Fibroblast of skin of left biceps (primary cell): Measurements from ENCODE around the gene OSBPL3.

ENCODE experiments used
- DNase-seq, 2 experiments: peaks; one replicate each; pipeline ENCODE4 v3.0.0-alpha.2; 2013; ENCODE audit warnings: low read depth in 2 of 2

Gene OSBPL3

GRCh38 chr7:24979470-24979862, 512 bp downstream of the OSBPL3 start:
- peak in 1 of 2 experiments; percentile 21 for DNase-seq

GRCh38 chr7:24978843-24979469, 1.0 kb downstream of the OSBPL3 start:
- DNase-seq: no peak

GRCh38 chr7:24975644-24976260, 4.2 kb downstream of the OSBPL3 start:
- DNase-seq: no peak

GRCh38 chr7:24975172-24975571, 4.8 kb downstream of the OSBPL3 start:
- DNase-seq: no peak

- no peak for DNase-seq
Observed at GRCh38 chr7:24974026-24974832, 5.7 kb downstream of the OSBPL3 start.

GRCh38 chr7:24972991-24973390, 7.0 kb downstream of the OSBPL3 start:
- DNase-seq: no peak

GRCh38 chr7:24972166-24972477, 7.9 kb downstream of the OSBPL3 start:
- no peak for DNase-seq

- no peak for DNase-seq
Observed at GRCh38 chr7:24971333-24972165, 8.4 kb downstream of the OSBPL3 start.

- DNase-seq: no peak
Observed at GRCh38 chr7:24970676-24971075, 9.3 kb downstream of the OSBPL3 start.

GRCh38 chr7:24968165-24968564, 11.8 kb downstream of the OSBPL3 start:
- DNase-seq: no peak

- DNase-seq: no peak
Observed at GRCh38 chr7:24967696-24968095, 12.3 kb downstream of the OSBPL3 start.

GRCh38 chr7:24966802-24967201, 13.2 kb downstream of the OSBPL3 start:
- DNase-seq: no peak

GRCh38 chr7:24965831-24966708, 13.9 kb downstream of the OSBPL3 start:
- DNase-seq: no peak

GRCh38 chr7:24964191-24964590, 15.8 kb downstream of the OSBPL3 start:
- no peak for DNase-seq

GRCh38 chr7:24963218-24963617, 16.8 kb downstream of the OSBPL3 start:
- no peak for DNase-seq

GRCh38 chr7:24962418-24962962, 17.5 kb downstream of the OSBPL3 start:
- DNase-seq: no peak

- no peak for DNase-seq
Observed at GRCh38 chr7:24959735-24960485, 20.1 kb downstream of the OSBPL3 start.

GRCh38 chr7:24958399-24958798, 21.6 kb downstream of the OSBPL3 start:
- no peak for DNase-seq

- DNase-seq: no peak
Observed at GRCh38 chr7:24956021-24956420, 24.0 kb downstream of the OSBPL3 start.

- DNase-seq: no peak
Observed at GRCh38 chr7:24955313-24955712, 24.7 kb downstream of the OSBPL3 start.
